Neuronal stem cell (in vitro differentiated cells): ENCODE data around the gene PLCH2.
A peak's percentile ranks its signal among the peaks of the same experiment; 100 is the strongest.

Experiments used
- DNase-seq: peaks from one replicate; pipeline ENCODE4 v3.0.0-alpha.2; 2013; ENCODE audit warnings: low spot score
- H2AFZ ChIP-seq: one replicate; pipeline ENCODE4 v1.6.1; 2013; ENCODE audit warnings: mild to moderate bottlenecking, low read length, inconsistent platforms
- H2AK5ac ChIP-seq: 2 replicates; pipeline ENCODE4 v1.6.1; 2013; ENCODE audit warnings: low read depth, mild to moderate bottlenecking, inconsistent platforms, low read length, moderate library complexity, mixed read lengths
- H2BK120ac ChIP-seq: 2 replicates; pipeline ENCODE4 v1.6.1; 2013; ENCODE audit warnings: low read depth, mild to moderate bottlenecking, inconsistent platforms, low read length, moderate library complexity, mixed read lengths
- H2BK12ac ChIP-seq: one replicate; pipeline ENCODE4 v1.6.1; 2013; ENCODE audit warnings: low read length, inconsistent platforms
- H2BK15ac ChIP-seq: 2 replicates; pipeline ENCODE4 v1.6.1; 2013; ENCODE audit warnings: mild to moderate bottlenecking, low read length, inconsistent platforms, mixed read lengths
- H2BK5ac ChIP-seq: one replicate; pipeline ENCODE4 v1.6.1; 2013; ENCODE audit warnings: inconsistent platforms, mild to moderate bottlenecking, low read length, moderate library complexity
- H3K14ac ChIP-seq: one replicate; pipeline ENCODE4 v1.6.1; 2013; ENCODE audit warnings: low read length, inconsistent platforms
- H3K18ac ChIP-seq: 2 replicates; pipeline ENCODE4 v1.6.1; 2013; ENCODE audit warnings: low read length, inconsistent platforms
- H3K23ac ChIP-seq: 2 replicates; pipeline ENCODE4 v1.6.1; 2013; ENCODE audit warnings: low read depth, mild to moderate bottlenecking, mixed read lengths, low read length, inconsistent platforms; ENCODE audit not compliant: poor library complexity
- H3K27ac ChIP-seq: replicated peaks from 3 replicates; pipeline ENCODE4 v1.5.1; 2013; ENCODE audit warnings: low read length, inconsistent platforms
- H3K27me3 ChIP-seq, 3 experiments: 2 replicates each; pipeline ENCODE4 v1.6.1; 2013; ENCODE audit warnings: low read length in 3 of 3, mild to moderate bottlenecking in 2 of 3, inconsistent platforms in 1 of 3, low read depth in 1 of 3, mixed read lengths in 1 of 3, moderate library complexity in 1 of 3; ENCODE audit not compliant: control insufficient read depth in 3 of 3, insufficient read depth in 3 of 3
- H3K36me3 ChIP-seq, 2 donors: replicated peaks in 1 of 2; 2 replicates each; pipeline ENCODE4 v1.6.1; 2013; ENCODE audit warnings: low read length in 2 of 2; ENCODE audit not compliant: control insufficient read depth in 2 of 2, insufficient read depth in 2 of 2
- H3K4ac ChIP-seq: 2 replicates; pipeline ENCODE4 v1.6.1; 2013; ENCODE audit warnings: inconsistent platforms, mild to moderate bottlenecking, low read length, moderate library complexity
- H3K4me1 ChIP-seq, 2 donors: 1 replicate in 1 of 2; 2 replicates in 1 of 2; pipeline ENCODE4 v1.6.1; 2013; ENCODE audit warnings: low read length in 2 of 2, low read depth in 1 of 2; ENCODE audit not compliant: control insufficient read depth in 2 of 2, insufficient read depth in 1 of 2
- H3K4me2 ChIP-seq: one replicate; pipeline ENCODE4 v1.6.1; 2013; ENCODE audit warnings: mild to moderate bottlenecking, low read length, inconsistent platforms; ENCODE audit not compliant: insufficient read depth, poor library complexity, severe bottlenecking
- H3K4me3 ChIP-seq, 2 donors: 2 replicates each; pipeline ENCODE4 v1.5.1; 2013; ENCODE audit warnings: low read length in 2 of 2, mild to moderate bottlenecking in 2 of 2, inconsistent platforms in 1 of 2, moderate library complexity in 1 of 2
- H3K79me1 ChIP-seq: one replicate; pipeline ENCODE4 v1.6.1; 2013; ENCODE audit warnings: low read depth, mild to moderate bottlenecking, inconsistent platforms, low read length, moderate library complexity
- H3K9ac ChIP-seq: one replicate; pipeline ENCODE4 v1.6.1; 2013; ENCODE audit warnings: mild to moderate bottlenecking, low read depth, low read length, inconsistent platforms; ENCODE audit not compliant: poor library complexity
- H3K9me3 ChIP-seq, 2 donors: replicated peaks in 1 of 2; 2 replicates each; pipeline versions ENCODE3 to v1.6.1; 2013; ENCODE audit warnings: low read length in 2 of 2, mild to moderate bottlenecking in 2 of 2, inconsistent platforms in 1 of 2, low read depth in 1 of 2, mixed read lengths in 1 of 2, moderate library complexity in 1 of 2; ENCODE audit not compliant: control insufficient read depth in 2 of 2, insufficient read depth in 1 of 2
- H4K8ac ChIP-seq: one replicate; pipeline ENCODE4 v1.6.1; 2013; ENCODE audit warnings: low read depth, mild to moderate bottlenecking, inconsistent platforms, low read length, moderate library complexity
- H4K91ac ChIP-seq: one replicate; pipeline ENCODE4 v1.6.1; 2013; ENCODE audit warnings: low read length, low read depth, mild to moderate bottlenecking, inconsistent platforms; ENCODE audit not compliant: poor library complexity
- WGBS, 2 donors: extraction: QIAGEN DNeasy Blood & Tissue Kit; methylation state at CpG; one replicate each; pipeline ENCODE4 v1.1.7; 2013; ENCODE audit warnings: missing lambda C conversion rate in 2 of 2, mixed read lengths in 1 of 2; ENCODE audit not compliant: insufficient read length in 2 of 2, insufficient replicate concordance in 1 of 2; ENCODE audit errors: extremely low coverage in 2 of 2; 5-methylcytosine and 5-hydroxymethylcytosine counted together

The PLCH2 gene

DNA sequence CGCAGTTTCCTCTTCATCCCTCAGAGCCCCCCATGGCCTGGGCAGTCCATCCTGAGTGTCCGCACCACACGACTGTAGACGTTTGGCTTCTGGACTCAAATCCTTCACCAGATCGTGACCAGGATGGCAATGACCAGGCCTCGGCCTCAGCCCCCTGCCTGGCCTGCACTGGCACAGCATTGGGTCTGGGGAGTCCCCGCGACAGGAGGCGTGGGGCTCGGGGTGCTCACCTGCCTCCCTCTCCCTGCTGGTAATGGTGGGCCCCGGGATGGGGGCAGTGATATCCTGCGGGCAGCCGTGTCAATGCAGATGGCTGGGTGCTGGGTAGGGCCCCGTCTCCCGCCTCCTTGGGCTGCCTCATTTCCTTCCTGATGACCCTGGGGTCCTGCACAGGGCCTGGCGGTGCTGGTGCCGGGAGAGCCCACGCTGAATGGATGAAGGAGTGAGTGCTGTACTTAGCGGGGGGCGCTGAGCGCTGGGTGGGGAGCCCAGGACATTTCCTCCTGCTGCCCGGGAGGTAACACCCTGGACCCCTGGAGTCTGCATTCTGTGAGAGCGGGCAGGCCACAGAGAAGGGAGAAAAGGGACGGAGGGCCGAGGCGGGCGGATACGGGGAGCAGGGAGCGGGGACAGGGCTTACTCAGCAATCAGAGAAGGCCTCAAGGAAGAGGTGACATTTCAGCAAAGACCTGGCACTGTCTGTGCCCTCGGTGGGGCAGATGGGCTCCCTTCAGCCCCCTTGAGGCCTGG lies 78.0 kb downstream of the PLCH2 start:
- no peaks in the 10 kb centered on the region for H3K9me3 ChIP-seq
- peaks cover 2% of the 10 kb centered on the region for H3K79me1 ChIP-seq
- H3K27ac ChIP-seq: no peak overlapping the region
- H2BK12ac ChIP-seq: peak overlapping the region; percentile 86
- no peak overlapping the region for H4K91ac ChIP-seq
- no peak overlapping the region for H4K8ac ChIP-seq
- no peak overlapping the region for H3K4ac ChIP-seq
- H3K14ac ChIP-seq: no peak overlapping the region
- WGBS, 2 donors: no CpG with 5 or more reads among the region's 30 CpGs
- no peak overlapping the region for H3K23ac ChIP-seq
- H2AK5ac ChIP-seq: peak overlapping the region; percentile 100
- H3K18ac ChIP-seq: peak overlapping the region; percentile 35
- peaks cover 0 to 14% (median 0%) of the 10 kb centered on the region in 3 experiments for H3K27me3 ChIP-seq
- no peaks in the 10 kb centered on the region for H3K36me3 ChIP-seq
- H3K4me2 ChIP-seq: no peak overlapping the region
- no peak for DNase-seq
- H2BK15ac ChIP-seq: peak overlapping the region; percentile 47
- H3K4me1 ChIP-seq: peaks cover 10 to 19% of the 10 kb centered on the region in 2 donors
- no peak overlapping the region for H2BK120ac ChIP-seq
- no peak overlapping the region for H3K4me3 ChIP-seq
- no peak overlapping the region for H2AFZ ChIP-seq
- peak overlapping the region; percentile 15 for H3K9ac ChIP-seq
- H2BK5ac ChIP-seq: peak overlapping the region; percentile 62

DNA sequence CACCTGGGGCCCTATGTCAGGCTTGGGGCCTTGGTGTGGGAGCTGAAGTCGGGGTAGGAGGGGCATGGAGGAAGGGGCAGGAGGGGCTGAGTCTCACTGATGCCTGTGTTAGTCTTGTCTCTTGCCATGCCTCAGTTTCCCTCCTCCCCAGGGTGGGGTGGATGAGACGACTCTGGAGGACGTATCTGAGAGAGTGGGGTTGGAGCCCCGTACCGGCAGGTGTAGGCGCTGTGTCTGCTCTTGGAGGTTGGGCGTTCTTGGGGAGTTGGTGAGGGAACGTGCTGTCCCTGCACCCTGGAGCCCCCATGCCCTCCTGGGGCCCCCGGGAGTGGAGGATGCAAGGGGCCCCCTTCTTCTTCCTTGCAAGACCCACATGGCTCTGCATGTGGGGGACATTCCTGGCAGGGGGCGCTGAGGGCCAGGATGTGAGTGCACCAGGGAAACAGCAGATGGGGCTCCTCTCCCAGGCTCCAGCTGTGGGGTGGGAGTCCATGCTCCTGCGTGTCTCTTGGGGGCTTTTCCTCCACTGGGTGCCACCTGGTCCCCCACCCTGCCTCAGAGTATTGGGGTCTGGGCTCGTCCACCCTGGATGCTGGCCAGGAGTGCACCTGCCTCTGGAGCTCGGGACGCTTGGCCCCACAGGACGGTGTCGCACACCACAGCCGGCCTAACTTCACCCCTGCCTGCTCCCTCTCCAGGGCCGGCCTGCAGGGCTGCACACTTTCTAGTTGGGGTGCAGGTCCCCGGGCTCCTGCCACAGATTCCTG lies 78.7 kb downstream of the PLCH2 start:
- Histone ChIP-seq H2BK15ac (peak overlapping the region; percentile 100), H3K36me3 (no peaks in the 10 kb centered on the region), H3K27ac (no peak overlapping the region), H2BK12ac (peak overlapping the region; percentile 86), H3K4me3 (no peak overlapping the region), H3K9ac (peak overlapping the region; percentile 15), H2BK120ac (peak overlapping the region; percentile 91), H3K18ac (peak overlapping the region; percentile 98), H3K79me1 (peaks cover 2% of the 10 kb centered on the region), H3K4me1 (peaks cover 7 to 15% of the 10 kb centered on the region in 2 donors), H3K4me2 (no peak overlapping the region), H4K91ac (no peak overlapping the region), H2AK5ac (peak overlapping the region; percentile 100), H3K27me3 (peaks cover 0 to 15% (median 0%) of the 10 kb centered on the region in 3 experiments), H4K8ac (peak overlapping the region; percentile 82), H3K14ac (no peak overlapping the region), H2BK5ac (peak overlapping the region; percentile 62), H3K9me3 (no peaks in the 10 kb centered on the region), H2AFZ (no peak overlapping the region), H3K4ac (peak overlapping the region; percentile 76), H3K23ac (peak overlapping the region; percentile 65)
- DNase-seq: no peak
- no CpG with 5 or more reads among the region's 19 CpGs for WGBS, 2 donors
